ENCODE measurements around the gene MIEF2. TPM values are rescaled to one million over a fixed set of nuclear protein-coding genes. Genes with fewer than 3 reads are reported as not detected.
A peak's percentile ranks its signal among the peaks of the same experiment; 100 is the strongest.

Gene MIEF2
- total RNA-seq, 1 experiment from 2014 or later: 17.5 TPM

DNA sequence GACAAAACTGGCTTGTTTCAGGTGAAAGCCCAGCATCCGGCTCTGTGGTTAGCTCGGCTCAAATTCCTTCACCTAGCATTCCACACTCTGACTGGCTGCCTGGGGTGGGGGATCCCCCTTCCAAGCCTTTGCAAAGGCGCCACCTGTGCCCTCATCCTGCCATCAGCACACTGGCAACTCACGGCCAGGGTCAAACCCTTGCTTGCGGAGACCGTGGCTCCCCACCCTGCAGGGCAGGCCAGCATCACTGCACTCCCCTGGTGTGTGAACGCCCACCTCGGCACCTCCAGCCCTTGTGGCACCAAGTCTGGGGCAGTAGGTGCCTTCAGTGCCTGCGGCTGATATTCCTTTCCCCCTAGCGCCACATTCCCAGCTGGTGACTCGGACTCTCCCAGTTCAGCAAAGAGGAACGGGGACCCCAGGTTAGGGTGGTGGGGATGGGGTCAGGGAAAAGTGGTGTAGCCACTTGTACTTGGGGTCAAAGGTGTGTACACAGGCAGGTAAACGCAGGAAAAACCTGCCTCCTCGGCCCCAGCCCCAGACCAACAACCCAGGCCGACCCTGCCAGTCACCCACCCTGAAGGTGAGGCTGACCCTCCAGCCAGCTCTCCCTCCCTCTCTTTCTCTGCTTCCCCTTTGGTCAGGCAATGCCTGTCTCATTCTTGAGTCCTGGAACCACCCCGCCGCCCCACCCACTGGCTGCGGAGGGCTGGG lies 3.0 kb upstream of the MIEF2 start:
- Histone ChIP-seq H3K4me3 (ENCODE audit: low read length) (peak overlapping the region; percentile 88), H3K36me3 (ENCODE audit: low read depth, low read length) (peaks cover 41% of the 10 kb centered on the region), H3K79me2 (ENCODE audit: low read length) (peaks cover 58% of the 10 kb centered on the region), H3K9me2 (replicated peaks; ENCODE audit: low read length) (no peaks in the 10 kb centered on the region), H3K9me3 (ENCODE audit: low read length) (no peaks in the 10 kb centered on the region), H3F3A (ENCODE audit: low read length, unreplicated experiment) (no peaks in the 10 kb centered on the region), H3K4me1 (ENCODE audit: insufficient read depth, low read length) (peaks cover 35% of the 10 kb centered on the region), H2AFZ (ENCODE audit: low read length) (peak overlapping the region; percentile 79), H3K4me2 (ENCODE audit: low read length) (peak overlapping the region; percentile 99), H3K27ac (ENCODE audit: low read length) (peak overlapping the region; percentile 86), H3K27me3 (ENCODE audit: low read length) (no peaks in the 10 kb centered on the region), H3K9ac (ENCODE audit: low read length) (peak overlapping the region; percentile 97), H4K20me1 (ENCODE audit: low read length) (peaks cover 4% of the 10 kb centered on the region; the same call in 1 of the 2 replicates)
- peak; percentile 21 for ATAC-seq
- peak; percentile 85 for DNase-seq
- intact Hi-C loops (cut with micrococcal nuclease): no loop called here
- TSS peak; percentile 18 for BruUV-seq (replicated peaks)
- ChIA-PET CTCF (interaction anchor here (0.6 kb wide), 1 partner anchor 117 kb away, joined by 11 read pairs; no protein-coding TSS in a partner anchor), POLR2A (ENCODE audit: unreplicated experiment) (no interaction called here)
- TF ChIP-seq, protein P1, sequence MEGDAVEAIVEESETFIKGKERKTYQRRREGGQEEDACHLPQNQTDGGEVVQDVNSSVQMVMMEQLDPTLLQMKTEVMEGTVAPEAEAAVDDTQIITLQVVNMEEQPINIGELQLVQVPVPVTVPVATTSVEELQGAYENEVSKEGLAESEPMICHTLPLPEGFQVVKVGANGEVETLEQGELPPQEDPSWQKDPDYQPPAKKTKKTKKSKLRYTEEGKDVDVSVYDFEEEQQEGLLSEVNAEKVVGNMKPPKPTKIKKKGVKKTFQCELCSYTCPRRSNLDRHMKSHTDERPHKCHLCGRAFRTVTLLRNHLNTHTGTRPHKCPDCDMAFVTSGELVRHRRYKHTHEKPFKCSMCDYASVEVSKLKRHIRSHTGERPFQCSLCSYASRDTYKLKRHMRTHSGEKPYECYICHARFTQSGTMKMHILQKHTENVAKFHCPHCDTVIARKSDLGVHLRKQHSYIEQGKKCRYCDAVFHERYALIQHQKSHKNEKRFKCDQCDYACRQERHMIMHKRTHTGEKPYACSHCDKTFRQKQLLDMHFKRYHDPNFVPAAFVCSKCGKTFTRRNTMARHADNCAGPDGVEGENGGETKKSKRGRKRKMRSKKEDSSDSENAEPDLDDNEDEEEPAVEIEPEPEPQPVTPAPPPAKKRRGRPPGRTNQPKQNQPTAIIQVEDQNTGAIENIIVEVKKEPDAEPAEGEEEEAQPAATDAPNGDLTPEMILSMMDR (conservative IDR thresholded peaks at IDR 0.05; ENCODE audit: low read depth, low read length): peak; percentile 20; the same call in 1 of the 2 replicates
- TF ChIP-seq EZH2 (IDR thresholded peaks at IDR 0.05; ENCODE audit: low read length, unreplicated experiment): no peak

DNA sequence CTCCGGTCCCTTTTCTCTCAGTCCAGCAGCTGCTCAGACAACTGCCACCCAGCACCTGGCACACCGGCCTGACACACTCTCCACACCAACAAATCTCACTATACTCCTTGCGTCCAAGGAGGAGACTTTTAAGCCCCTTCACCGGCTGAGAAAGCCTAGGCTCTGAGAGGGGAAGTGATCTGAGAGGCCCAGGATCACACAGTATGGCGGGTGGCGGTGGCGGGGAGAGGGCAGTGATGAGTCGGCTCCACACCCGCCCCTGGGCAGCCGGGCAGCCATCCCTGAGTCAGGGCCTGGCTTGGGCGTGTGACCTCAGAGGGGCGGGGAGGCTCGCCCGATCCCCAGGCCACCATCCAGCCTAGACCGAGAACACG lies 2.5 kb upstream of the MIEF2 start:
- no peak for TF ChIP-seq EZH2 (IDR thresholded peaks at IDR 0.05; ENCODE audit: low read length, unreplicated experiment)
- no peak for TF ChIP-seq EZH2phosphoT487 (IDR thresholded peaks at IDR 0.05; ENCODE audit: borderline replicate concordance, low read length)
- TF ChIP-seq, protein P1 (conservative IDR thresholded peaks at IDR 0.05; ENCODE audit: low read depth, low read length): no peak

More for the DNA sequence above, 2.5 kb upstream of the MIEF2 start:
- Histone ChIP-seq H3K4me3 (ENCODE audit: low read length) (peak overlapping the region; percentile 88), H3K27me3 (ENCODE audit: low read length) (no peaks in the 10 kb centered on the region), H3K9me2 (replicated peaks; ENCODE audit: low read length) (no peaks in the 10 kb centered on the region), H2AFZ (ENCODE audit: low read length) (peak overlapping the region; percentile 79), H3K9me3 (ENCODE audit: low read length) (no peaks in the 10 kb centered on the region), H3K27ac (ENCODE audit: low read length) (peak overlapping the region; percentile 86), H3K36me3 (ENCODE audit: low read depth, low read length) (peaks cover 39% of the 10 kb centered on the region), H3K9ac (ENCODE audit: low read length) (peak overlapping the region; percentile 97), H4K20me1 (ENCODE audit: low read length) (peaks cover 4% of the 10 kb centered on the region; the same call in 1 of the 2 replicates), H3K4me2 (ENCODE audit: low read length) (peak overlapping the region; percentile 99), H3K79me2 (ENCODE audit: low read length) (peaks cover 60% of the 10 kb centered on the region), H3K4me1 (ENCODE audit: insufficient read depth, low read length) (peaks cover 35% of the 10 kb centered on the region), H3F3A (ENCODE audit: low read length, unreplicated experiment) (no peaks in the 10 kb centered on the region)
- ChIA-PET POLR2A (ENCODE audit: unreplicated experiment) (no interaction called here), CTCF (interaction anchor here (0.6 kb wide), 1 partner anchor 118 kb away, joined by 11 read pairs; no protein-coding TSS in a partner anchor)
- DNase-seq (peak; percentile 79), ATAC-seq (peak; percentile 66)
- BruUV-seq (replicated peaks): TSS peak; percentile 1
- intact Hi-C loops (cut with micrococcal nuclease): no loop called here

Measured in PC-3 (cell line).